Fibroblast of the aortic adventitia (primary cell): Measurements from ENCODE around the gene LSP1. TPM values are rescaled to one million over a fixed set of nuclear protein-coding genes. Genes with fewer than 3 reads are reported as not detected.

ENCODE experiments used
- DNase-seq: peaks from one replicate; pipeline ENCODE4 v3.0.0-alpha.2; 2010; ENCODE audit warnings: low read depth
- H3K4me3 ChIP-seq: 2 replicates; pipeline ENCODE4 v1.5.1; 2011; ENCODE audit warnings: low read depth, mild to moderate bottlenecking, control low read depth, low read length, moderate library complexity
- total RNA-seq: library from RNA; depleted of rRNA; stranded (reverse); fragments of >200 nt; gene quantifications from 2 replicates; pipeline ENCODE4 v1.2.3, GENCODE V29; 2012; ENCODE audit warnings: low replicate concordance
- TF ChIP-seq, protein P1 (sequence below): IDR thresholded peaks from 2 replicates; pipeline ENCODE4 v1.5.1; 2011; ENCODE audit warnings: mild to moderate bottlenecking, low read length, control low read depth, inconsistent platforms; ENCODE audit not compliant: insufficient read depth

Gene LSP1
- total RNA-seq, 1 donor: 40.2 TPM

DNA sequence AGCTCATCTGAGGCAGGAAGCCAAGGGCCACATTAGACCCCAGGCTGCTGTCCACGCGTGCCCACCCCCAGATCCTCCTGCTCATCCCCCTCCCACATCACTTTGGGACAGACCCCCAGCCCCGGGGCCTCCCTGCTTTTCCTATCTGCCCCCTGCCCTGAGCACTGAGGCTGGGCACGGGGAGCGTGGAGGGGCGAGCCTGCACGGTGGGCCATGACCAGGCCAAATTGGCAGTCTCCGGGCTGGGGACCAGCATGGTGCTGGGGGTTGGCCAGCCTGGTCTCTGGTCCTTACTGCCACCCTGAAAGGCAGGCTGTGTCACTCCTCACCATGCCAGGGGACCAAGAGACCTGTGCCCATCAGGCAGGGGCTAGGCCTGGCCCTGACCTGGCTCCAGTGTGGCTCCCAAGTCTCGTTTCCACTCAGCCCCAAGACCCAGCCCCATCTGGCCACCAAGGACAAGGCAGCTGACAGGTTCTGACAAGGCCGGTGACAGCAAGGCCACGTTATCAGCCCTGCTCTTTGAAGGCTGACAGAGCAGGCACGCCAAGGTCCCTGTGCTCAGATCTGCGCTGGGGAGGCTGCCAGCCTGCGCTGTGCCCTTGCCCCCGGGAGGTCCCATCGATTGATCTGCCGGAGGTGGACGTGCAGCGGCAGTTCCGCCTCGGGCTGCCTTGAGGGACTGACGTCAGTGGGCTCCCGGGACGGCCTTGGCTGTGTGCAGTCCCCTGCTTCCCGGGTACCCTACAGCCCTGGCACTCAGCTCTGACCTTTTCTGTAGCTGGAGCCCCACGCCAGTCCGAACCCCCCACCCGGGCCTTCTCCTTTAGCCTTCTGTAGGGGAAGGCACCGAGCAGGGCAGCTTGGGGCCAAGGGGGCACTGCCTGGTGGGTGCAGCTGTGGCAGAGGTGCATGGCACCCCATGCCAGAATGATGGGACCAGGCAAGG, 10.5 kb upstream of the LSP1 start:
- TF ChIP-seq, protein P1, sequence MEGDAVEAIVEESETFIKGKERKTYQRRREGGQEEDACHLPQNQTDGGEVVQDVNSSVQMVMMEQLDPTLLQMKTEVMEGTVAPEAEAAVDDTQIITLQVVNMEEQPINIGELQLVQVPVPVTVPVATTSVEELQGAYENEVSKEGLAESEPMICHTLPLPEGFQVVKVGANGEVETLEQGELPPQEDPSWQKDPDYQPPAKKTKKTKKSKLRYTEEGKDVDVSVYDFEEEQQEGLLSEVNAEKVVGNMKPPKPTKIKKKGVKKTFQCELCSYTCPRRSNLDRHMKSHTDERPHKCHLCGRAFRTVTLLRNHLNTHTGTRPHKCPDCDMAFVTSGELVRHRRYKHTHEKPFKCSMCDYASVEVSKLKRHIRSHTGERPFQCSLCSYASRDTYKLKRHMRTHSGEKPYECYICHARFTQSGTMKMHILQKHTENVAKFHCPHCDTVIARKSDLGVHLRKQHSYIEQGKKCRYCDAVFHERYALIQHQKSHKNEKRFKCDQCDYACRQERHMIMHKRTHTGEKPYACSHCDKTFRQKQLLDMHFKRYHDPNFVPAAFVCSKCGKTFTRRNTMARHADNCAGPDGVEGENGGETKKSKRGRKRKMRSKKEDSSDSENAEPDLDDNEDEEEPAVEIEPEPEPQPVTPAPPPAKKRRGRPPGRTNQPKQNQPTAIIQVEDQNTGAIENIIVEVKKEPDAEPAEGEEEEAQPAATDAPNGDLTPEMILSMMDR: no peak
- H3K4me3 ChIP-seq: no peak overlapping the region
- DNase-seq: no peak

DNA sequence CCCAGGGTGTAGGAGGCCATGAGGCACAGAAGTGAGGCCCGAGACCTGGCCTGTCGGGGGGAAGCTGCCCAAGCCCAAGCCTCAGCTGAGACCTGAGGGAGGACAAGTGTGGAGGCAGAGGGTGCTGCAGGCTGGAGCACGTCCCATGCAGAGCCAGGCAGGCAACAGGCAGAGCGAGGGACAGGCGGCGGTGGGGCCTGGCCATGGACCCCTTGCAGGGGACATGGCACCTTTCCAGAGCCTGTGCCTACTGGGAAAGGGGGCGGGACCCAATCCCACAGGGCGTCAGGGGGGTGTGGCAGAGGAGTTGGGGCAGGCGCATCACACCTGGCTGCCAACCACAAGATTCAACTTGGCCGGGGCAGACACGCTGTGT, 9.8 kb upstream of the LSP1 start:
- TF ChIP-seq, protein P1: no peak
- no peak overlapping the region for H3K4me3 ChIP-seq
- no peak for DNase-seq

- no peak overlapping the region for H3K4me3 ChIP-seq
- DNase-seq: no peak
- TF ChIP-seq, protein P1: no peak
These were observed 9.1 kb upstream of the LSP1 start for GRCh38 chr11:1843796-1844195.

GRCh38 chr11:1844221-1845094, 8.4 kb upstream of the LSP1 start:
- TF ChIP-seq, protein P1: no peak
- DNase-seq: no peak
- no peak overlapping the region for H3K4me3 ChIP-seq

- TF ChIP-seq, protein P1: no peak
- no peak overlapping the region for H3K4me3 ChIP-seq
- DNase-seq: no peak
These were observed 7.8 kb upstream of the LSP1 start for GRCh38 chr11:1845095-1845429.

DNA sequence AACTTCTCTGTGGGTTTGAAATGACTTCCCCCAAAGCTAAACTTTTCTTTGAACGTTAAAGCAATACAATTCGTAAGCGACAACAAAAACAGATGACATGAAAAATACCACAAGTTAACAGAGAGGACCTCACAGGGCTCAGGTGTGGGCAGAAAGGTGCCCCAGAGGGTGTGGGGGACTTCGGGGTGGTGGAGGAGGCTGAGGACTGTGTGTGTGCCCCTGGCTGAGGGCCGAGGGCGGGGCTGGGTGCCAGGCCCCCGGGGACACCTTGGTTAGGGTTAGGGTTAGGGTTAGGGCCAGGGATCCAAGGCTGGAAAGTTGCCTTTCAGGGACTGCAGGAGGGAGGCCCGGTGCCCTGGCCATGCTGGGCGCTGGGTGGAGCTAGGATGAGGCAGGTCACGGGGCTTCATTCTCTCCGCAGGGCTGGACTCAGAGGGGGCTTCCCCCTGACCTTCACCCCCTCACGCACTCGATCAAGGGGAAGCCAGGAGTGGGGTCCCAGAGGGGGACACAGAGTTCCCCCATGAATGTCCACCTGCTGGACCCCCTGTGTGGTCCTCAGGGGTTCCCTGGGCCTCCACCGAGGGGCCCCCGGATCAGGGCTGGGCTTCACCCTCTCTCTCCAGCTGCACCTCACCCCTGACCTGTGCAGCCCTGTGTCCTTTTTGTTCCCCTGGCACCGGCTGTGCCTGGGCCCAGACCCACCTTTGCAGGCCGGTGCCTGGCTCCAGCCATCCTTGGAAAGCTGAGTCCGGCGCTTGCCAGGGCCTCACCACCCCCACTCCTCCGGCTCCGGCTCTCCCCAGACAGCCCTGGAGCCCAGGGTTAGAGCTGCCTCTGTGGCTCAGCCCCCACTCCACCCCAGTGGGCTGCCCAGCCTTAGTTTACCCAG, 7.1 kb upstream of the LSP1 start:
- TF ChIP-seq, protein P1: no peak
- H3K4me3 ChIP-seq: no peak overlapping the region
- no peak for DNase-seq
